AG08396 (cell line): ENCODE results near the gene GRB14.
"Not testable (repeated sequence)": the region's sequence is repeated elsewhere in the genome, so short reads cannot be mapped to it uniquely, and the experiment has no call there.

Experiments used
- DNase-seq: peaks from one replicate; pipeline ENCODE4 v3.0.0; 2012; ENCODE audit warnings: low spot score, mixed read lengths

Gene GRB14

DNA sequence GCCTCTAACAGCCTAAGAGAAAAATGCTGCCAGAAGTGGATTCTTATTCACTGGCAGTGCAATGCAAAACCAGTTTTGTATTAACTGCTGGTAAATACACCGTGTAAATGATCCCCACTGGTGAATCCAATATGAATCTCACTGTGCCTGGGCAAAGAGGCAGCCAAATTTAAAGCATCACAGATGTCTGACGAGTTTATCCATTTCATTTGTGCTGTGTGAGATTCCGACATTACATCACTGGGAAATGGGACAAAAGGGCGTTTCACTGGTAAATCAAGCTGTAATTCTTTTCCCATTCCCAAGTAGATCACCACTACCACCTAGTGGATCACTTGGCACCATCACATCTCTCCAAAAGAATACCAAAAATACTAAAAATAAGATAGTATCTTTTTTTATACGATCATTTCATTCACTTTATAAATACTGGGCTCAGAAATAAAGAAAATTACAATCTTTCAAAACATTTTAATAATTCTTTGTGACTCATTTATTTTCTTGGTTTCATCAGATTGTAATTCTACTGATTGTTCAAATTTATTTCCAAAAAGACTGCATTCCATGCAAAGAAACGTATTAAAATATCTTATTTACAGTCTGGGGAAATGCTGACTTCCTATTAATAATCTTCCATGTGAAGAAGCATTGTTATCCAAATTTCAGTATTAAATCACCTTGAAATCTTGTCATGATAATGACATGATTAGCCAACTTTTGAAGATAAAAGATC, 125.6 kb downstream of the GRB14 start:
- peak; percentile 18 for DNase-seq

- DNase-seq, result no peak
Observed at GRCh38 chr2:164485541-164485940, 135.7 kb downstream of the GRB14 start.

DNA sequence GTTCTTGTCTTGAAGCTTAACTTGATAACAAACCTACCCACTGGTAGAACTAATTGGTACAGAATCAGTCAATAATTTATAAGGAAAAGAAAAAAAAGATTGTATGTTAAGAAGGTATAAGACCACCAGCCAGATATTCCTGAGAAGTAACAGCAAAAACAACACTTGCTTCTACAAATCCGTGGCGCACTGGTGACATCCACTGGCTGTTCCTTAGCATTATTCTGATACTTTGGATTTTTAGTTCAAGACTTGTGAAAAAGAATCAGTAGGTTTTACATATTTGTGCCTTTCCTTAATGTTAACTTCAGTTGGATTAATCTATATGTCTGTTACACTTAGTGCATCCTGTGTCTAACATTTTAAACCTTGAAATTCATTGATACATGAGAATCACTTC, 141.8 kb downstream of the GRB14 start:
- DNase-seq, result peak; percentile 7

GRCh38 chr2:164478205-164478604, 143.1 kb downstream of the GRB14 start:
- DNase-seq, result no peak

DNA sequence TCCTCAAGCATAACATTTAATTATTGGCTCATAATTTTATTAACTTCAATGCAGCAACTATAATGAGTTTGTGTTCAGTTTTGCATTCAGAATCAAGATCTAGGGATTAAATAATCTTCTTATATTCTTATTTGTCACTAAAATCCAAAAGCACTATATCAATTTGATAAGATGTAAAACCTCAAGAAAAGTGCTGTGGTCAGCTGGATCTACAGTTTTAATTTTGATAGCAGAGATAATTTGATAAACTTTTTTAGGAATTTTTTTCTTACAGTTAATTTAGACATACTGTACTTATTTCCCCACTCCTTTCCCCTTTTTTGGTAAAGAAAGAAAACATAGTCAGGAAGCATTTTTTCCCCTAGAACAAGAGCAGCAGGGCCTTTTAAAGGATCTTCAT, 146.4 kb downstream of the GRB14 start:
- no peak for DNase-seq

DNA sequence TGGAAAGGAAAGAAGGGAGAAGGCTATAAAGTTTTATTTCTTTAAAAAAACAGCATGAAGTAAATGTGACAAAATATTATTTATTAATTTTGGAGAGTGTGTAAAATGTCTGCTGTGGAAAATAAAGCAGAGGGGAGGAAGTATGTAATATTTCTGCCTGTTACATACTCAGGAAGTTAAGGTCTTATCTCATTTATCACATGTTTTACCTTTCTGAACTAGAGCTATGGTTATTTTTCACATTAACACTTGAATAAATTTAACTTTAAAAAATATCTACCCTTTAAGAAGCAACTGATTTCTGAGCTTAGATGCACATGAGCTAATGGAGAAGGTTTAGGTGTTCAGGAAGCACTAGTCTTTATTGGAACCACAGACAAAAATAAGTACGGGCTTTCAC, 148.3 kb downstream of the GRB14 start:
- DNase-seq, result no peak

DNA sequence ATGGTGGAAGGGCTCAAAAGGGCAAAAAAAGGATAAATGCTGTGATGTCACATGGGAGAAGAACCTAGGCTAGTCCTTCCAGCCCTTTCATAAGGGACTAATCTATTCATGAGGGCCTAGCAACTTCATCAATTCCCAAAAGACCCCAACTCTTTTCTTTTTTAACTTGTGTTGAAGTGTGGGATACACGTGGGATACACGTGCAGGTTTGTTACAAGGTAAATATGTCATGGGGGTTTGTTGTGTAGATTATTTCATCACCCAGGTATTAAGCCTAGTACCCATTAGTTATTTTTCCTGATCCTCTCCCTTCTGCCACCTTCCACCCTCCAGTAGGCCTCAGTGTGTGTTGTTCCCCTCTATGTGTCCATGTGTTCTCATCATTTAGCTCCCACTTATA, 156.2 kb downstream of the GRB14 start:
- not testable (repeated sequence) for DNase-seq

GRCh38 chr2:164464376-164464775, 156.9 kb downstream of the GRB14 start:
- DNase-seq, result no peak

- DNase-seq, result no peak
Observed at GRCh38 chr2:164458792-164459191, 162.5 kb downstream of the GRB14 start.

- no peak for DNase-seq
Observed at GRCh38 chr2:164457271-164457670, 164.0 kb downstream of the GRB14 start.

DNA sequence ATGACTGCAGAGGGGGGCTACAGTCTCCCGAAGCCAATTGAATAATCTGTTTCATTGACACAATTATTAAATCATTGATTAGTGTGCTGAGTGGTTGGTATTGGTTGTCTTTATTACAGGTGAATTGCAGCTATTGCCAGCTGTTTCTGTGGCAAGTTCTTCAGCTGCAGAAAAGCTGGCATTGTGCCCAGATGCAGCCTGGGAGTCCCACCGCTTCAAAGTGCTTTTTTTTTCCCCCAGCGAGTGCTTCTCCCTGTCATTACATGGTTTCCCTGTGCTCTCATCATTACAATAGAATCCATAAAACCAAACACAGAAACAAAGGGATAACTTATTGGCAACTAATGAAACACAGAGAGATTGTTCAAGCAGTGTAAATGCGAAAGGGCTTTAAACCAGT, 164.7 kb downstream of the GRB14 start:
- no peak for DNase-seq

DNA sequence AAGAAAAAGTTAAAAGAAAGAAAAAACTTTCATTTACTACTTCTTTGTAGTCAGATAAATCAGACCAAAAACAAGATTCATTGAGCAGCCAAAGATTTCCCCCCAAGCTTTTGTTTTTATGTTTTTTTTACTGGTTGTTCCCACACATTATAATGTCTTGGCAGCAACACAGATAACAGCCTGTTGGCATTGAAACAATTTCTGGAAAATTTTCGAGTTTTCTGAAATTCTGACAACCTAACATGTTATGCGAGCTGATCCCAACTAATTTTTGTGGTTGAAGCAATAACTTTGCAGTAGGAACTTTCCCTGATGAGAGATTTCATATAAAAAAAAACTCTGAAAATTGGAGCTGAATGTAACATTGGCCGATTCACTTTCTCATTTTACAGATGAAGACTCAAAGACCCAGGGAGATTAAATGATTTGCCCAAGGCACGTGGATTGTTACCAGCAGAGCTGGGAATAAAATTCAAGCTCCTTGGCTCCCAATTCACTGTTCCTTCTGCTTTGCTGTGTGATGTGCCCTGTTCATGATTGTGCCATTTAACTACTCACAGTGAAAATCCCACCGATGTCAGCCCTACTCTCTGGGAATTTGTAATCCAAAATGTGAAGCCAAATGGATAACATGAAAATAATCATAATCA, 167.5 kb downstream of the GRB14 start:
- no peak for DNase-seq

DNA sequence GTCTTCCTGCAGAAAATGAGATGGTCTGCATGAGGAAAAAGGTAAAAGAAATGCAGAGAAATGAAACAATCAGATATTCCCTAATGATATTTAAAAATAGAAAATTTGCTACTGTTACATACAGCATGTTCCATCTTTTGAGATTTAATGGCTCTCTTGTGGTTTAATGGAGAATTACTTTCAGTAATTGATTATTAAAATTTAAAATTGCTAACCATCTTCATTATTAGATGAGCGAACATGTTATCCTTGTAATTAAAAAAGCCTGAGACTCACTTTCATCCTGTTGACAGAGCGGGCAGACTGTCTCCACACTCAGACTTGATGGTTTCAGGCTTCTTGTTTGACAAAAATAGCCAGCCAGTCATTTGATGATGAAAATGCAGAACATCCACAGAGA, 171.0 kb downstream of the GRB14 start:
- no peak for DNase-seq

- no peak for DNase-seq
Observed at GRCh38 chr2:164449706-164450105, 171.6 kb downstream of the GRB14 start.

- no peak for DNase-seq
Observed at GRCh38 chr2:164447660-164448059, 173.6 kb downstream of the GRB14 start.
